Endothelial cell (in vitro differentiated cells): ENCODE measurements around the gene KCNMB2. TPM values are rescaled to one million over a fixed set of nuclear protein-coding genes. Genes with fewer than 3 reads are reported as not detected.

Experiments
- DNase-seq: peaks from one replicate; pipeline ENCODE4 v3.0.0; 2021; ENCODE audit warnings: low spot score
- H3K27ac Mint-ChIP-seq: one replicate; pipeline ENCODE4 v1.8.0; 2021; ENCODE audit warnings: mixed read lengths, inconsistent platforms; ENCODE audit not compliant: unreplicated experiment
- H3K27me3 Mint-ChIP-seq: one replicate; pipeline ENCODE4 v1.8.0; 2021; ENCODE audit warnings: mild to moderate bottlenecking, moderate library complexity, mixed read lengths, inconsistent platforms; ENCODE audit not compliant: unreplicated experiment
- H3K36me3 Mint-ChIP-seq: one replicate; pipeline ENCODE4 v1.8.0; 2021; ENCODE audit warnings: mild to moderate bottlenecking, low read depth, mixed read lengths, inconsistent platforms; ENCODE audit not compliant: unreplicated experiment
- H3K4me1 Mint-ChIP-seq: one replicate; pipeline ENCODE4 v1.8.0; 2021; ENCODE audit warnings: mild to moderate bottlenecking, mixed read lengths, inconsistent platforms; ENCODE audit not compliant: unreplicated experiment
- H3K4me3 Mint-ChIP-seq: one replicate; pipeline ENCODE4 v1.8.0; 2021; ENCODE audit warnings: mild to moderate bottlenecking, mixed read lengths, inconsistent platforms; ENCODE audit not compliant: unreplicated experiment
- H3K9me3 Mint-ChIP-seq: one replicate; pipeline ENCODE4 v1.8.0; 2021; ENCODE audit warnings: mixed read lengths, inconsistent platforms; ENCODE audit not compliant: unreplicated experiment
- total RNA-seq: library from RNA; stranded (reverse); fragmentation: NEBNext Ultra II Directional; extraction: Animal tissue kit (Norgen Biotek cat#: 25700); gene quantifications from one replicate; pipeline ENCODE4 v1.2.1, GENCODE V29; 2021; ENCODE audit not compliant: unreplicated experiment
- TF ChIP-seq, protein P1 (sequence below): fragments of 200-600 bp; sonication (generic); IDR thresholded peaks from one replicate; pipeline ENCODE4 v1.5.0; 2021; ENCODE audit warnings: antibody characterized with exemption; ENCODE audit not compliant: unreplicated experiment

Gene KCNMB2
- total RNA-seq, 1 donor from 2014 or later = not detected

DNA sequence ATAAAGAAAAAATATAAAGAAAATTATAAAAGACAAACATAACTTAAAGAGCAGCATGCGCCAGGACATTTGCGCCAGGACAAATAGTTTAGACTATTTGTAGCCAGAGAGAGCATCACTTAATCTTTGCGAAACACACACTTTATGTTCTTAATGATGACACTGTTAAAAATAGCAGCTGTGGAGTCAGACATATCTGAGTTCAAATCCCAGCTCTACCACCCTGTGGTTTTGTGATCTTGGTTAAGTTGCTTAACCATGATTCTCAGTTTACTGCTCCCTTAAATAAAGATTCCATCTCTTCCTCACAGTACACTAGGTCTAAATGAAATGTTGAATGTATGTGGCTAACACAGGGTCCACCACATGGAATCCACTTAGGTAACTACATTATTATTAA lies 31.4 kb downstream of the KCNMB2 start:
- Mint-ChIP-seq H3K4me1 (no peaks in the 10 kb centered on the region), H3K27ac (no peak overlapping the region), H3K27me3 (no peaks in the 10 kb centered on the region), H3K36me3 (no peaks in the 10 kb centered on the region), H3K4me3 (no peak overlapping the region), H3K9me3 (no peaks in the 10 kb centered on the region)
- TF ChIP-seq, protein P1, sequence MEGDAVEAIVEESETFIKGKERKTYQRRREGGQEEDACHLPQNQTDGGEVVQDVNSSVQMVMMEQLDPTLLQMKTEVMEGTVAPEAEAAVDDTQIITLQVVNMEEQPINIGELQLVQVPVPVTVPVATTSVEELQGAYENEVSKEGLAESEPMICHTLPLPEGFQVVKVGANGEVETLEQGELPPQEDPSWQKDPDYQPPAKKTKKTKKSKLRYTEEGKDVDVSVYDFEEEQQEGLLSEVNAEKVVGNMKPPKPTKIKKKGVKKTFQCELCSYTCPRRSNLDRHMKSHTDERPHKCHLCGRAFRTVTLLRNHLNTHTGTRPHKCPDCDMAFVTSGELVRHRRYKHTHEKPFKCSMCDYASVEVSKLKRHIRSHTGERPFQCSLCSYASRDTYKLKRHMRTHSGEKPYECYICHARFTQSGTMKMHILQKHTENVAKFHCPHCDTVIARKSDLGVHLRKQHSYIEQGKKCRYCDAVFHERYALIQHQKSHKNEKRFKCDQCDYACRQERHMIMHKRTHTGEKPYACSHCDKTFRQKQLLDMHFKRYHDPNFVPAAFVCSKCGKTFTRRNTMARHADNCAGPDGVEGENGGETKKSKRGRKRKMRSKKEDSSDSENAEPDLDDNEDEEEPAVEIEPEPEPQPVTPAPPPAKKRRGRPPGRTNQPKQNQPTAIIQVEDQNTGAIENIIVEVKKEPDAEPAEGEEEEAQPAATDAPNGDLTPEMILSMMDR = no peak
- DNase-seq = no peak

DNA sequence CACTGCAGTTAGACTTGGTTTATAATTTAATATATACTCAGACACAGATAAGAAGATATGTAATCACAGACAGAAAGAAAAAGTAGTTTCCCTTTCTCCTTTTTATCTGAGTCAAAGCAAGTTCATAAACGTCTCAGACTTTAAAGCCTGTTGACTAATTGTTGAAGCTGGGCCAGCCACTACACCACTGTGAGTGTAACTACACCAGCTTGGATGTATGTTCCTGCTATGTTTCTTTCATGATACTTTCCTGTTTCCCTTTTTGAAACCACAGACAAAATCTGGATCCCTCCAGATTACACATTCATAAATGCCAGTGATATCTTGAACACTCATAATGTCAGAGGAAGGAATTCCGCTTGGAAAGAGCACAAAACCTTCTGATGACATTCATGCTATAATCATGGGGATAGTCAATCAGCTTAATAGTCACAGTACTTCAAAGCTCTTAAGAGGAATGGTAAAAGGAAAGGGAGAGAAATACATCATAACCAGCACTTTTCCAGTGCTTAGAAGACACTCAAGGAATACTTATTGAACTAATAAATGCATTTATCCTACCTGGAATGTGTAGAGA lies 32.0 kb downstream of the KCNMB2 start:
- H3K27ac Mint-ChIP-seq = no peak overlapping the region

DNA sequence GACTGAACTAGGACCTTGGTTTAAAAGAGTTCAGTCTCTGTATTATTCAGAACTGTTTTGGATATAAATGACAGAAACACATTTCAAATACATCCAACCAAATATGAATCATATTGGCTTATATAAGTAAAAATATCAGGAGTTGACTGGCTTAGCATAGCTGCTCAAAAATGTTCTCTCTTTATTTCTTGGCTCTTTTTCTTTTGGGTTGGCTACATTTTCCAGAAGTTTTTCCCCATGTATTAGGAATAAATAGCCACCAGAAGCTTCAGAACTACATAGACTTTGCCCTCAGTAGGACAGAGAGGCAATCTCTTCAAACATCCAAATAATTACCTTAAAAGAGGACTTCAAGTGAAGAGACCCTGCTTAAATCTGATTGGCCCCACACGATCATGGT lies 32.7 kb downstream of the KCNMB2 start:
- Mint-ChIP-seq H3K4me1 (no peaks in the 10 kb centered on the region), H3K36me3 (no peaks in the 10 kb centered on the region), H3K27ac (no peak overlapping the region), H3K4me3 (no peak overlapping the region), H3K27me3 (no peaks in the 10 kb centered on the region), H3K9me3 (no peaks in the 10 kb centered on the region)
- DNase-seq = no peak
- TF ChIP-seq, protein P1 = no peak

More for the DNA sequence above, 32.0 kb downstream of the KCNMB2 start:
- TF ChIP-seq, protein P1 = no peak
- Mint-ChIP-seq H3K9me3 (no peaks in the 10 kb centered on the region), H3K27me3 (no peaks in the 10 kb centered on the region), H3K4me3 (no peak overlapping the region), H3K4me1 (no peaks in the 10 kb centered on the region), H3K36me3 (no peaks in the 10 kb centered on the region)
- no peak for DNase-seq

DNA sequence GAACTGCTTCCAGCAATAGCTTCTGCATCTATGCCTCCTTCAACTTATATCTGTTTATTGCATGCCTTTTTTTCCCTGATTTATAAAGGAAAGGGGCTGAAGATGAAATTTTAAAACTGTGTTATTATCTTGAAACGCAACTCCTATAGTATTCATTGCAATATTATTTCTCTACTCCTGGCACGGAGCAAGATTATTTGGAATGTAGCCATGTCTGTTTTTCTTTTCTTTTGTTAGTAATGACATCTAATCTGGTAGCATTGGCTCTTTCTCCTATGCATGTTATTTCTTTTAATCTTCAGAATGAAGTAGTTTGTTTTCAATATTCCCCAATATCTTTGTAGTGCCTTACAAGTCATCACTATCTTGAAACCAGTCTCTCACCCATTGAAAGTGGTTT lies 33.6 kb downstream of the KCNMB2 start:
- Mint-ChIP-seq H3K9me3 (no peaks in the 10 kb centered on the region), H3K27me3 (no peaks in the 10 kb centered on the region), H3K4me1 (no peaks in the 10 kb centered on the region), H3K36me3 (no peaks in the 10 kb centered on the region), H3K27ac (no peak overlapping the region), H3K4me3 (no peak overlapping the region)
- DNase-seq = no peak
- TF ChIP-seq, protein P1 = no peak

DNA sequence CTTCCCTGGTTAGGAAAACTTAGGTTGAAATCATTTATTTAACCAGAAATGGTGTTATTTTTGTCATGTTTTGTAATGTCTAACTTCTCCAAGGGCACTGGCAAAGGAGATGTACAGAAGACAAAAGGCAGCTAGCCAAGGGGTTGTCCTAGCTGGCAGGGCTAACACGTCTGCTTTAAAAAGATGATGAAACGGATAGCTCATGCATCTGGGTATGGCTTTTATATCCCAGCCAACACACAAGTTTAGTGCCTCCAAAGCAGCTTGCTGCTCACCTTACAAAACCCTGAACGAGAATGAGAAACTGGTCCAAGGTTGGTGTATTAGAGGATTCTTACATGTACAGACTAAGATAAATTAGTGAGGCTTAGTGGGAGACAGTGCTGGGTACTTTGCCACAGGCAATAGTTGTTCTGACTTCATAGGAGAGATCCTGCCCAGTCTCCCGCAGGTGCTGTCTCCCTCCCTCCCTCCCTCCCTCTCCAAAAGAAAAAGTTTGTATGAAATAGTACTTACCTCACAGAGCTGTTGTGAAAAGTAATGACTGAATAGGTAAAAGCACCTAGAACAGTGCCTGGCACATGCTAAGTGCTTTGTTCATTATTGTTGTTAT lies 47.8 kb downstream of the KCNMB2 start:
- Mint-ChIP-seq H3K27me3 (no peaks in the 10 kb centered on the region), H3K4me3 (no peak overlapping the region), H3K4me1 (no peaks in the 10 kb centered on the region), H3K36me3 (no peaks in the 10 kb centered on the region), H3K27ac (no peak overlapping the region), H3K9me3 (no peaks in the 10 kb centered on the region)
- no peak for DNase-seq
- TF ChIP-seq, protein P1 = no peak
